WTC11 (cell line): Measurements from ENCODE around the gene AKAP1. TPM values are rescaled to one million over a fixed set of nuclear protein-coding genes. Genes with fewer than 3 reads are reported as not detected.
A peak's percentile ranks its signal among the peaks of the same experiment; 100 is the strongest.

Experiments
- ATAC-seq: fragments of 200-7000 bp; cut with Tn5 transposase; 2 replicates; pipeline ENCODE4 v1.10.0; 2021; ENCODE audit warnings: mild to moderate bottlenecking, moderate library complexity
- CTCF ChIA-PET: fragments of 300-600 bp; sonication (Branson Sonifier 250); formaldehyde crosslinking; loops from one replicate; lab custom pipeline; 2021; ENCODE audit warnings: antibody characterized with exemption; lab: Charles Lee
- POLR2A ChIA-PET: fragments of 350-600 bp; sonication (Branson Sonifier 250); formaldehyde crosslinking; loops from one replicate; lab custom pipeline; 2021; ENCODE audit warnings: antibody characterized with exemption; lab: Charles Lee
- DNase-seq: peaks from one replicate; pipeline ENCODE4 v3.0.0; 2021; ENCODE audit warnings: low spot score
- H3K27ac Mint-ChIP-seq: 2 replicates; pipeline ENCODE4 v1.8.0; 2021; ENCODE audit warnings: mixed read lengths
- H3K27me3 Mint-ChIP-seq: 2 replicates; pipeline ENCODE4 v1.8.0; 2021; ENCODE audit warnings: low read depth, mild to moderate bottlenecking, moderate library complexity, mixed read lengths
- H3K36me3 Mint-ChIP-seq: 2 replicates; pipeline ENCODE4 v1.8.0; 2021; ENCODE audit warnings: mixed read lengths
- H3K4me1 Mint-ChIP-seq: 2 replicates; pipeline ENCODE4 v1.8.0; 2022; ENCODE audit warnings: mixed read lengths
- H3K4me3 Mint-ChIP-seq: 2 replicates; pipeline ENCODE4 v1.8.0; 2021; ENCODE audit warnings: mild to moderate bottlenecking, moderate library complexity, mixed read lengths
- H3K9me3 Mint-ChIP-seq: 2 replicates; pipeline ENCODE4 v1.8.0; 2021; ENCODE audit warnings: mixed read lengths
- AR ChIP-seq: fragments of 250-450 bp; sonication (Bioruptor Pico); IDR thresholded peaks from 2 replicates; pipeline ENCODE4 v1.9.0; 2021; ENCODE audit warnings: mild to moderate bottlenecking
- ATF3 ChIP-seq: sonication (generic); formaldehyde crosslinking; conservative IDR thresholded peaks from 2 replicates; pipeline ENCODE4 v1.8.1; 2022; ENCODE audit warnings: mild to moderate bottlenecking, missing genetic modification reagents
- CREB1 ChIP-seq: sonication (generic); formaldehyde crosslinking; IDR thresholded peaks from 2 replicates; pipeline ENCODE4 v1.8.0; 2023; ENCODE audit warnings: mild to moderate bottlenecking, missing genetic modification reagents
- E2F5 ChIP-seq: sonication (generic); formaldehyde crosslinking; IDR thresholded peaks from 2 replicates; pipeline ENCODE4 v1.8.1; 2022; ENCODE audit warnings: mild to moderate bottlenecking, moderate library complexity, missing genetic modification reagents
- ELF4 ChIP-seq: sonication (generic); formaldehyde crosslinking; IDR thresholded peaks from 2 replicates; pipeline ENCODE4 v1.8.1; 2022; ENCODE audit warnings: low read depth, mild to moderate bottlenecking, moderate library complexity, missing genetic modification reagents
- FOXK1 ChIP-seq: sonication (generic); formaldehyde crosslinking; IDR thresholded peaks from 2 replicates; pipeline ENCODE4 v1.8.0; 2022; ENCODE audit warnings: mild to moderate bottlenecking, moderate library complexity, missing genetic modification reagents
- IRF1 ChIP-seq: sonication (generic); formaldehyde crosslinking; IDR thresholded peaks from 2 replicates; pipeline ENCODE4 v1.8.0; 2023; ENCODE audit warnings: missing genetic modification reagents
- JAZF1 ChIP-seq: fragments of 250-450 bp; sonication (Bioruptor Pico); IDR thresholded peaks from 2 replicates; pipeline ENCODE4 v1.9.0; 2021; ENCODE audit warnings: moderate library complexity, mild to moderate bottlenecking, inconsistent platforms
- NFATC4 ChIP-seq: fragments of 250-450 bp; sonication (Bioruptor Pico); IDR thresholded peaks from 2 replicates; pipeline ENCODE4 v1.9.0; 2021; ENCODE audit warnings: mild to moderate bottlenecking
- PRDM15 ChIP-seq: sonication (generic); formaldehyde crosslinking; IDR thresholded peaks from 2 replicates; pipeline ENCODE4 v1.8.0; 2022; ENCODE audit warnings: missing genetic modification reagents
- RORB ChIP-seq: fragments of 250-450 bp; sonication (Bioruptor Pico); IDR thresholded peaks from 2 replicates; pipeline ENCODE4 v1.9.0; 2021; ENCODE audit warnings: mild to moderate bottlenecking
- TEAD4 ChIP-seq: sonication (generic); formaldehyde crosslinking; IDR thresholded peaks from 2 replicates; pipeline ENCODE4 v1.8.0; 2022; ENCODE audit warnings: mild to moderate bottlenecking, missing genetic modification reagents
- ZNF263 ChIP-seq: sonication (generic); formaldehyde crosslinking; IDR thresholded peaks from 2 replicates; pipeline ENCODE4 v1.8.1; 2022; ENCODE audit warnings: low read depth, mild to moderate bottlenecking, moderate library complexity, missing genetic modification reagents
- ZNF281 ChIP-seq: sonication (generic); formaldehyde crosslinking; IDR thresholded peaks from 2 replicates; pipeline ENCODE4 v1.8.0; 2023; ENCODE audit warnings: mild to moderate bottlenecking, missing genetic modification reagents
- ZNF416 ChIP-seq: fragments of 250-450 bp; sonication (Bioruptor Pico); IDR thresholded peaks from 2 replicates; pipeline ENCODE4 v1.9.0; 2021; ENCODE audit warnings: mild to moderate bottlenecking, inconsistent platforms
- ZNF512 ChIP-seq: sonication (generic); formaldehyde crosslinking; IDR thresholded peaks from 2 replicates; pipeline ENCODE4 v1.8.1; 2022; ENCODE audit warnings: missing genetic modification reagents, borderline replicate concordance
- total RNA-seq: library from RNA; stranded (reverse); gene quantifications from 3 replicates; pipeline ENCODE4 v1.2.3, GENCODE V29; 2021

AKAP1 gene
- total RNA-seq, 1 experiment from 2014 or later = 74.5 TPM

- TF ChIP-seq RORB (CRISPR knock-in tag) (no peak), E2F5 (CRISPR knock-in tag) (no peak), ELF4 (CRISPR knock-in tag) (no peak), CREB1 (CRISPR knock-in tag) (no peak), PRDM15 (CRISPR knock-in tag) (no peak), ZNF263 (CRISPR knock-in tag) (no peak)
These were observed 25.1 kb downstream of the AKAP1 start (continued) for GRCh38 chr17:57110152-57110542.

GRCh38 chr17:57110579-57111325, 25.7 kb downstream of the AKAP1 start:
- Mint-ChIP-seq H3K9me3 (no peaks in the 10 kb centered on the region), H3K27me3 (no peaks in the 10 kb centered on the region), H3K36me3 (peaks cover 50% of the 10 kb centered on the region), H3K27ac (peak overlapping the region; percentile 79; the same call in 1 of the 2 replicates), H3K4me3 (no peak overlapping the region), H3K4me1 (peaks cover 59% of the 10 kb centered on the region)
- no peak for ATAC-seq
- CTCF ChIA-PET = interaction anchor here (0.6 to 6.8 kb wide), 16 partner anchors 11 to 672 kb away, joined by 3 to 38 read pairs (median 5); partner anchors contain the start of gene AKAP1
- POLR2A ChIA-PET = no interaction called here
- TF ChIP-seq NFATC4 (CRISPR knock-in tag) (no peak), IRF1 (CRISPR knock-in tag) (no peak)
- DNase-seq = no peak

- ATAC-seq = no peak
- H3K4me1 Mint-ChIP-seq = peaks cover 53% of the 10 kb centered on the region
- no peak for TF ChIP-seq ZNF512 (CRISPR knock-in tag)
- TF ChIP-seq JAZF1 (CRISPR knock-in tag) = no peak
- TF ChIP-seq TEAD4 (CRISPR knock-in tag) = no peak
- no peak for TF ChIP-seq FOXK1 (CRISPR knock-in tag)
- TF ChIP-seq ZNF263 (CRISPR knock-in tag) = no peak
- no peak for TF ChIP-seq ZNF281
- TF ChIP-seq ZNF416 (CRISPR knock-in tag) = no peak
- no peak for TF ChIP-seq ATF3 (CRISPR knock-in tag)
- no peak for TF ChIP-seq AR
- TF ChIP-seq, all 79 proteins: peak for 0
- no peak for DNase-seq
- H3K9me3 Mint-ChIP-seq = no peaks in the 10 kb centered on the region
- no peak overlapping the region for H3K27ac Mint-ChIP-seq
- ChIA-PET CTCF (interaction anchor here (2.6 to 6.8 kb wide), 2 partner anchors 100 to 672 kb away, joined by 5 to 38 read pairs; no protein-coding TSS in a partner anchor), POLR2A (no interaction called here)
- H3K36me3 Mint-ChIP-seq = peaks cover 51% of the 10 kb centered on the region
- no peaks in the 10 kb centered on the region for H3K27me3 Mint-ChIP-seq
- H3K4me3 Mint-ChIP-seq = no peak overlapping the region
These were observed 26.3 kb downstream of the AKAP1 start for GRCh38 chr17:57111386-57111785.
